OCI-LY1 (cell line): Measurements from ENCODE around the gene NAV2.

Experiments used
- H2AFZ ChIP-seq: fragments of 200-600 bp; sonication (generic), shearing (Covaris generic); 2 replicates; pipeline ENCODE4 v1.6.0; 2014; ENCODE audit warnings: antibody characterized with exemption, mild to moderate bottlenecking, low read length
- H3F3A ChIP-seq: fragments of 200-600 bp; sonication (generic), shearing (Covaris generic); 2 replicates; pipeline ENCODE4 v1.6.0; 2014; ENCODE audit warnings: mild to moderate bottlenecking, antibody characterized with exemption, low read length, moderate library complexity; ENCODE audit not compliant: insufficient read depth
- H3K27ac ChIP-seq: fragments of 200-600 bp; sonication (generic); 2 replicates; pipeline ENCODE4 v1.5.1; 2014; ENCODE audit warnings: low read length, mixed run types, mild to moderate bottlenecking, low read depth; ENCODE audit not compliant: poor library complexity, severe bottlenecking
- H3K27me3 ChIP-seq: fragments of 200-600 bp; sonication (generic); 2 replicates; pipeline ENCODE4 v1.6.0; 2014; ENCODE audit warnings: antibody characterized with exemption, mild to moderate bottlenecking, low read length, moderate library complexity; ENCODE audit not compliant: insufficient read depth
- H3K36me3 ChIP-seq: fragments of 200-600 bp; sonication (generic); 2 replicates; pipeline ENCODE4 v1.6.1; 2014; ENCODE audit warnings: mild to moderate bottlenecking, antibody characterized with exemption, low read length, moderate library complexity, mixed read lengths; ENCODE audit not compliant: insufficient read depth
- H3K4me1 ChIP-seq: fragments of 200-600 bp; sonication (generic); 2 replicates; pipeline ENCODE4 v1.5.1; 2014; ENCODE audit warnings: mild to moderate bottlenecking, low read length, moderate library complexity; ENCODE audit not compliant: insufficient read depth, severe bottlenecking
- H3K4me2 ChIP-seq: fragments of 200-600 bp; sonication (generic), shearing (Covaris generic); 2 replicates; pipeline ENCODE4 v1.6.1; 2014; ENCODE audit warnings: low read length
- H3K4me3 ChIP-seq: fragments of 200-600 bp; sonication (generic); 2 replicates; pipeline ENCODE4 v1.5.1; 2014; ENCODE audit warnings: low read length, low read depth, mild to moderate bottlenecking, mixed read lengths; ENCODE audit not compliant: poor library complexity, severe bottlenecking
- H3K79me2 ChIP-seq: fragments of 200-600 bp; shearing (Covaris generic); 2 replicates; pipeline ENCODE4 v1.6.1; 2016; ENCODE audit warnings: mixed run types, low read length, mixed read lengths; ENCODE audit not compliant: insufficient read depth
- H3K9ac ChIP-seq: fragments of 200-600 bp; sonication (generic), shearing (Covaris generic); 2 replicates; pipeline ENCODE4 v1.6.1; 2014; ENCODE audit warnings: mild to moderate bottlenecking, low read length, mixed read lengths
- H3K9me2 ChIP-seq: fragments of 200-600 bp; sonication (generic), shearing (Covaris generic); 2 replicates; pipeline ENCODE4 v1.6.1; 2014; ENCODE audit warnings: low read depth, mild to moderate bottlenecking, low read length, mixed read lengths
- H3K9me3 ChIP-seq: fragments of 200-600 bp; shearing (Covaris generic); 2 replicates; pipeline ENCODE4 v1.6.1; 2014; ENCODE audit warnings: low read length, mixed read lengths
- H4K20me1 ChIP-seq: fragments of 200-600 bp; sonication (generic), shearing (Covaris generic); 2 replicates; pipeline ENCODE4 v1.6.0; 2016; ENCODE audit warnings: mild to moderate bottlenecking, low read length; ENCODE audit not compliant: insufficient read depth
- CTCF ChIP-seq: fragments of 200-600 bp; sonication (generic), shearing (Covaris generic); IDR thresholded peaks from 2 replicates; pipeline ENCODE4 v1.5.1; 2017; ENCODE audit warnings: mild to moderate bottlenecking, antibody characterized with exemption, low read length, moderate library complexity, mixed read lengths
- EZH2 ChIP-seq: fragments of 200-600 bp; sonication (generic), shearing (Covaris generic); IDR thresholded peaks from 2 replicates; pipeline ENCODE4 v1.8.0; 2017; ENCODE audit warnings: borderline replicate concordance, mixed run types, mild to moderate bottlenecking, antibody characterized with exemption, low read length, moderate library complexity, mixed read lengths

The NAV2 gene

GRCh38 chr11:19812710-19813109 is 100.1 kb downstream of the NAV2 start:
- H3K9me2 ChIP-seq: no peaks in the 10 kb centered on the region
- no peak overlapping the region for H3K9ac ChIP-seq
- H3K4me1 ChIP-seq: no peaks in the 10 kb centered on the region
- no peaks in the 10 kb centered on the region for H4K20me1 ChIP-seq
- H3K9me3 ChIP-seq: no peaks in the 10 kb centered on the region
- H3K36me3 ChIP-seq: no peaks in the 10 kb centered on the region
- no peak overlapping the region for H3K4me2 ChIP-seq
- no peaks in the 10 kb centered on the region for H3K27me3 ChIP-seq
- H3F3A ChIP-seq: no peaks in the 10 kb centered on the region
- no peak overlapping the region for H3K27ac ChIP-seq
- H2AFZ ChIP-seq: no peak overlapping the region
- no peak for TF ChIP-seq EZH2
- TF ChIP-seq CTCF: no peak
- H3K79me2 ChIP-seq: no peaks in the 10 kb centered on the region
- H3K4me3 ChIP-seq: no peak overlapping the region

- no peaks in the 10 kb centered on the region for H3K27me3 ChIP-seq
- H3K9me3 ChIP-seq: no peaks in the 10 kb centered on the region
- no peak overlapping the region for H3K4me2 ChIP-seq
- TF ChIP-seq CTCF (no peak), EZH2 (no peak)
- no peaks in the 10 kb centered on the region for H3K4me1 ChIP-seq
- H3K79me2 ChIP-seq: no peaks in the 10 kb centered on the region
- H3F3A ChIP-seq: no peaks in the 10 kb centered on the region
- no peak overlapping the region for H3K27ac ChIP-seq
- H3K9ac ChIP-seq: no peak overlapping the region
- H3K9me2 ChIP-seq: no peaks in the 10 kb centered on the region
- no peak overlapping the region for H2AFZ ChIP-seq
- no peak overlapping the region for H3K4me3 ChIP-seq
- H3K36me3 ChIP-seq: no peaks in the 10 kb centered on the region
- no peaks in the 10 kb centered on the region for H4K20me1 ChIP-seq
Measured at GRCh38 chr11:19813158-19813879, 100.7 kb downstream of the NAV2 start.

GRCh38 chr11:19814421-19814820 is 101.8 kb downstream of the NAV2 start:
- TF ChIP-seq EZH2 (no peak), CTCF (no peak)
- Histone ChIP-seq H3K4me3 (no peak overlapping the region), H3K27me3 (no peaks in the 10 kb centered on the region), H3F3A (no peaks in the 10 kb centered on the region), H3K9me2 (no peaks in the 10 kb centered on the region), H3K36me3 (no peaks in the 10 kb centered on the region), H3K4me2 (no peak overlapping the region), H3K4me1 (no peaks in the 10 kb centered on the region), H3K27ac (no peak overlapping the region), H3K9ac (no peak overlapping the region), H3K9me3 (no peaks in the 10 kb centered on the region), H2AFZ (no peak overlapping the region), H4K20me1 (no peaks in the 10 kb centered on the region), H3K79me2 (no peaks in the 10 kb centered on the region)
